GM12864 (cell line): ENCODE results near the gene IL12RB2.

Source experiments
- DNase-seq: peaks from one replicate; pipeline ENCODE4 v3.0.0-alpha.2; 2011; ENCODE audit warnings: low read depth
- H3K4me3 ChIP-seq: 2 replicates; pipeline ENCODE4 v1.5.1; 2011; ENCODE audit warnings: mild to moderate bottlenecking, low read depth, low read length, control low read depth
- CTCF ChIP-seq: IDR thresholded peaks from 2 replicates; pipeline ENCODE4 v1.5.1; 2011; ENCODE audit warnings: low read depth, mild to moderate bottlenecking, moderate library complexity, low read length, control low read depth, inconsistent platforms; ENCODE audit errors: missing control alignments

Gene IL12RB2

GRCh38 chr1:67352211-67352610 is 44.5 kb downstream of the IL12RB2 start:
- no peak for TF ChIP-seq CTCF

GRCh38 chr1:67355745-67356424 is 48.2 kb downstream of the IL12RB2 start:
- no peak for DNase-seq
- TF ChIP-seq CTCF: no peak
- no peak overlapping the region for H3K4me3 ChIP-seq

More at GRCh38 chr1:67352211-67352610, 44.5 kb downstream of the IL12RB2 start:
- H3K4me3 ChIP-seq: no peak overlapping the region
- no peak for DNase-seq

- no peak overlapping the region for H3K4me3 ChIP-seq
- no peak for TF ChIP-seq CTCF
- DNase-seq: no peak
Measured at GRCh38 chr1:67359592-67359991, 51.9 kb downstream of the IL12RB2 start.

GRCh38 chr1:67361641-67362040 is 54.0 kb downstream of the IL12RB2 start:
- DNase-seq: no peak
- no peak overlapping the region for H3K4me3 ChIP-seq
- TF ChIP-seq CTCF: no peak

GRCh38 chr1:67367370-67368045 is 59.8 kb downstream of the IL12RB2 start:
- DNase-seq: no peak
- H3K4me3 ChIP-seq: no peak overlapping the region
- no peak for TF ChIP-seq CTCF

GRCh38 chr1:67368046-67368514 is 60.4 kb downstream of the IL12RB2 start:
- TF ChIP-seq CTCF: no peak
- H3K4me3 ChIP-seq: no peak overlapping the region
- no peak for DNase-seq
